ENCODE data around the gene NPDC1.

The NPDC1 gene

GRCh38 chr9:136990242-136990911, 55.6 kb downstream of the NPDC1 start:
- DNase-seq, result no peak
